Fibroblast of the conjunctiva (primary cell): Measurements from ENCODE around the gene RETREG2.

Source experiments
- DNase-seq: peaks from one replicate; pipeline ENCODE4 v3.0.0-alpha.2; 2010; ENCODE audit warnings: low read depth

RETREG2 gene

DNA sequence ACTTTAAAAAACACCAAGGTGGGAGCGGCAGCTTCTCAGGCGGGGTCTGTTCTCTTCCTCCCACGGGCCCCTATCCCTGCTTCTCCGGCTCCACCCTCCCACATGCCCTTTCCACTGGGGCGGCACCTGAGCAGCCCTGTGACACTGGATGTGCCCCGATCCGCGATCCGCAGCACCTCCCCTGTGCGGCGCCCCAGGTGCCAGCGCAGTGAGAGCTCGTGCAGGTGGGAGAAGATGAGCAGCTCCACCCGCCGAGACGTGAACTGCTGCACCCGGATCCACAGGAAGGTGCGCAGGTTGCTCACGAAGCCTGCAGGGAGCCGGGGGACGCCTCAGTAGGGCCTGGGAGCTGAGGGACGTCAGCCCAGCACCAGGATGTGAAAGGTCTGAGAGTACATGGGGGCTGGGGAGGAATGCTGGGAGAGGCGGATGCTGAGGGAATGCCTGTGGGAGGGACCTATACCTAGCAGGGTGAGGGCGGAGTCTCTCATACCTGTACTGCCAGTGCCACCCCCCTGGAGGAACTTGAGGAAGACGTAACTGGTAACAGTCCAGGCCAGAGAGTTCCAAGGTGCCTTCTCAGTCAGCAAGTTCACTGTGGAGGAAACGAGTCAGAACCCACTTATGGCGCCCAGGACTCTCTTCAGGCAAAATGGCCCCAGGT is 37.9 kb downstream of the RETREG2 start:
- no peak for DNase-seq

DNA sequence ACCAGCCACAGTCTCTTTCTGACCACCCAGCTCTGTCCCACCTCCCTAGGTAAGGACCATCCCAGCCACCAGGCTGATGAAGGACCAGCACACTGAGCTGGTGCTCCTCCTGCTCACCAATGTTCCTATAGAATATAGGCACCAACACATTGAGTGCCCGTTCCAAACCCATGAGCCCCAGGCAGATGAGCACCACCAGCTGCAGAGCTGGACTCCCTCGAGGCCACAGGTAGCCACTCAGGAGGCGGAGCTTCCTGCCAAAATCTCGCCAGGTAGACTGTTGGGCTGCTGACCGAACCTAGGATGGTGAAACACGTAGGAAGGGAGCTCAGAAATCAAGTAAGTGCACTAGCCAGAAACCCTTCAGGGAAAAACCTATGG is 38.5 kb downstream of the RETREG2 start:
- DNase-seq = no peak

DNA sequence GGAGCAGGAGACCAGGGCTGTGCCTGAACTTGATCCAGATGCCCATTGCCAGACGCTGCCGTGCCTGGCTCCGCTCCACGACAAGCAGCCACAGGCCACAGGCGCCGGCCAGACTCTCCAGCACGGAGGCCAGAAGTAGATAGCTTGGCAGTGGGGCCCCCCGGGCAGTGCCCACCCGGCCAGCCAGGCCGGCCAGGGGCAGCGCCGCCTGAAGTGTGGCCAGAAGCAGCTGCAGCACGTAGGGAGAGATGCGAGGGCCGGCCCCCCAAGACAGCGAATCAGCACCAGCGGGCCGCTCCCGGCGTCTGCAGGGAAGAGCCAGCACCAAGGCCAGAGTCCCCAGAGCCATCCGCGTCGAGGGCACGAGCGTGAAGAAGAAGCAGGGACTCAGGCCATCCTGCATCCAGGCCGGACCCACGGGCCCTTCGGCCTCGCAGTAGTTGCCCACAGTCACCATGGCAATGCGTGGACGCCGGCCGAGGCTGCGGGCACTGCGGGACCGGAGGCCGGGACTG is 40.2 kb downstream of the RETREG2 start:
- DNase-seq = no peak

DNA sequence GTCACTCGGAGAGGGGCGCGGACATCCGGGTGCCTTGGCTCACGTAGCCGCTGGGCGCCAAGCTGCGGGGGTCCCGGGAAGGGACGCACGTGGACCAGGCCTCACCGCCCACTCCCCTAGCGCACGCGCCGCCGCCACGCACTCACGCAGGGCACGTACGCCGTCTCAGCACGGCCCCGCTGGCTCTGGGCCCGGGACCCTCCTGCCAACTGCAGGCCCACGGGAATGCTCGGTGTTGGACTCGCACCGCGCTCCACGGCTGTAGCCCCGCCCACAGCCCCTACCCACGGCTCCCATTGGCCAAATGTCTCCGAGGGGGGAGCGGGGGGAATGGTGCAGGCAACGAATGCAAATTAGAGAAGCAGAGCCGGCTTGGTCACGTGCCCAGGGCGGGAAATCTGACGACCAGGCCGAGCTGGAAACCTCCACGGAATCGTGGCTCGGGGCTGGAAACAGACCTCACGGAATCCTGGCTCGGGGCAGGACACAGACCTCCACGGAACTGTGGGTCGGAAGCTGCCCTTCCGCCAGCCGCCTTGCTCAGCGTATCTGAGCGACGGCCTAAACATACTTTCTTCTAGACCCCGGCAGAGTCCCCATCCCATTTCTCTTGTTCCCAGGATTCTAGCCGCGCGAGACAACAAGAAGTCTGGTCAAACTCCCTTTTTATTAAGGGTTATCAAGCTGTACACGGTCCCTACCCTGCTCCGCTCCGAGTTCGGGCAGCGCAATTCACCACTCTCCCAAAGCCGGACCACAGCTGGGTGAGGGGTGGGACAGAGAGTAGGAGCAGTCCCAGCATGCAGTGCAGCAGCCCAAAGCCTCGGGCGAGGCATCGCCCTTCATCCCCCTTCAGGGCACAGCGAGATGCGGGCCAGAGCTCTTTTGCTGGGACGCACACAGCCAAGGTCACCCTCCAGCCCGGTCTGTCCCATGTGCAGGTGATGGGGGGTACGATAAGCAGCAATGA is 40.9 kb downstream of the RETREG2 start, which contains the start of gene ABCB6:
Gene ABCB6 (minus strand): TSS at position 227 of the 970 bp plus-strand sequence. CDS start 285 bp downstream, outside the sequence.
- DNase-seq = peak; percentile 93

DNA sequence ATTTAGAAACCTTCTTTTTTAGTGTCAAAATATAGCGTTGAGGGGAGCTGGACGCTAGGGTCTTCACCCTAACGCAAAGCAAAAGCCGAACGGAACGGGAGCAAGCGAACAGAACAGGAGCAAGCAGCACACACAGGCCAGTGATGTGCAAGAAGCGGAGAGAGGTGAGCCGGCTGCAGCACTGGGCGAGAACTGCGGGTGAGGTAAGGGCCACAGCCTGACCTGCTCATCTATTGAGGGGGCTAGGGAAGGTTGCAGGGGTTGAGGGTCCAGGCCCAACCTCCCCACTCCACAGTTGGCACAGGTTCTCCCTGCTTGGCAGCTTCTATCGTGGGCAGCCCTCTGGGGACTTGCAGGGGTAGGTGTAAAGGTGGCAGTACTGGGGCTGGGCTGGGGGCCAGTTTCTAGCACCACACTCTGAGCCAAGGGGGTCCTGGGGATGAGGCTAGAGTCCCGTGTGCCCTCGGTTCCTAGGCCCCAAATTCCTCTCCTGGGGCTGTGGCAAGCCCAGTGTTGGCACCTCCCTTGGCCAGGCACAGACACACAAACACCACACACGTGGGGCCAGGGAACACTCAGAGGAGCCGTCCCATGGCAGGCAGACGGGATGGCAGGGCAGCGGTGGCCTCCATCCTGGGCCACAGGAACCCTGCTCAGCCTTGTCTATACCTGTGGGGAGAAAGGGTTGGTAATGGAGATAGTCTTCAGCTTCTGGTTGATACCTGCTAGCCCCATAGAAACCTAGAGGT is 41.9 kb downstream of the RETREG2 start:
- DNase-seq = no peak

DNA sequence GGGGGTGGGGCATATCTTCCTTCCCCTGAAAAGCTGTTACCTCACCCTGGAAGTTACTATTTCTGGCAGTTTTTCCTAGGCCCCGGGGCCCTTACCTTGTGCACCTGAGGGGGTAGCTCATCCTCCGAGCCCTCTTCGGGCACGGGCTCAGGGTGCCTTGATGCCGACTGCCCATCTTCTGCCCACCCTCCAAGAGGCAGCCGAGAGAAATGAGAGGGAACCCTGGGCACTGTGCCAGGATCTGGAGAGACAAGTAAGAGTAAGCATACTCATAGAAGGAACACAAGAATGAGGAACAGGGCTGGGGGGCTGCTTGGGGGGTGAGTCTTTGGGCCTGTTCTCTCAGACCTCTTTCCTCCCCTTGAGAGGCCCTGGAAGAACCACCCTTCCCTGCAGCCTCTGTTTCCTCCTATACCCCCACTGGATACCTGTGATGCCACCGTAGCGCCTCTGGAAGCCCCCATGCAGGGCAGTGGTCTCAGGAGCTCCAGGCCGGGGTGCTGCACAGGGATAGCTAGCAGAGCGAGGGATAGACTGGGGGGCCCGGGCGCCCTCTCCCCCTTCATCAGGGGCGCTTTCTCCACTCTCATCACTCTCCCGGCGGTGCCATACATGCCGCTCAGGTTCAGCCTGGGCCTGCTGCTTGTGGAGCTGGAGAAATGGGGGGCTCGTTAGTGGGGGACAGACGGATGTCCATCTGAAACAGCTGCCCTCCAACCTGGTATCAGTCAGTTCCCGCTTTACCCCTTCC is 42.8 kb downstream of the RETREG2 start:
- no peak for DNase-seq

DNA sequence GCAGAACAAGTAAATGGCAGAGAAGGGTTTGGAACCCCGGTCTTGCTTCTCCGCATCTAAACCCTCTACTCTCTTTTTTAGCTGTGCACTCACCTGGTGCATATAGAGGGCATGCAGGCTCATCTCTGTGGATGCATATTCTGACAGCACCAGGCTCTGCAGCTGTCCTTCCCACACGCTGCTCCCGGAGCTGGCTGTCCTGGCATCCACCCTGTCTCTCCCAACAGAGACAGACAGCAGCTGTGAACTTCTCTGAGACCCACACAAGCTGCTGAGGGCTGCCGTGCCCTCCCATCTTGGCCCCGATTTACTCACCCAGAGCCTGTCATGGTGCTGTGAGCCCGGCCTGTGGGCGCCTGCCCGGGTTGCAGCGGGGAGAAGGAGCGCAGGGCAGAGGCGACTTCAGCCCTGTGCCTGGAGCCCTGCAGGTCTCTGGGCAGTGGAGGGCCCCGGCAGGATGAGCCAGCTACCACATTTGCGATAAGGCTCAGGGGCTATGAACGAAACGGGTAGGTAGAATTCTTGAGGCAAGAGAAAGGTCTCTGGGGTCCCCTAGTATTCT is 44.0 kb downstream of the RETREG2 start:
- DNase-seq = no peak

DNA sequence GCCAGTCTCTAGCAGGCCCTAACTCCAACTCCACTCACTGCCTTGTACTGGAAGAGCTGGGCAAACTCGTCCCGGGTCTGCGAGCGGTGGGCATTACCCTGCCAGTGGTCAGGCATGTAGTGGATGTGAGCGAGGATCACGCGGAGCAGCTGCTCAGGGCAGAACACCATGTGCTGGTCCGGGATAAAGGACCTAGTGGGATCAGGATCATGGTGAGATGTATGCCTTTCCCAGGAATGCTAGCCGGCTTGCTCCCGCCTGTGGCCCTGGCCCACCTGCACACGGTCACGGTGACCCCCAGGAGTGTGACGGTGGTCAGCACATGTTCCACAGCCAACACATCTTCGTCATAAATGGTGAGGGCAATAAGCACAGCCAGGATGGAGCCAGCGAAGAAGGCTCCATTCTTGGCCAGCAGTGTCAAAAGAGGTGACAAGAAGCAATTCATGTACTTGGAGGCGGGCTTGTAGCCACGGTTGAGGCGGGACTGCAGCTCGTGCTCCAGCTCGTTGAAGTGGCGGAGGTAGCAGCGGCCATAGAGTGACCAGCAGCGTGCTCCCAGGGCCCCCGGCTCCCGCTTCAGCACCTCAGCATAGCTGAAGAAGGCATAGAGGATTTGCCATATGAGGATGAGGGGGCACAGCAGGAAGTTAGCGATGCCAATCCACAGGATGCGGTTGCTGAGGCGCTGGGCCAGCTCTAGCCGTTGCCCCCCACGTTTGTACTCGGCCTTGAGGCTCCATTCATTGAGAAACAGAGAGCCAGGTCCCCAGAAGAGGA is 45.9 kb downstream of the RETREG2 start:
- no peak for DNase-seq

DNA sequence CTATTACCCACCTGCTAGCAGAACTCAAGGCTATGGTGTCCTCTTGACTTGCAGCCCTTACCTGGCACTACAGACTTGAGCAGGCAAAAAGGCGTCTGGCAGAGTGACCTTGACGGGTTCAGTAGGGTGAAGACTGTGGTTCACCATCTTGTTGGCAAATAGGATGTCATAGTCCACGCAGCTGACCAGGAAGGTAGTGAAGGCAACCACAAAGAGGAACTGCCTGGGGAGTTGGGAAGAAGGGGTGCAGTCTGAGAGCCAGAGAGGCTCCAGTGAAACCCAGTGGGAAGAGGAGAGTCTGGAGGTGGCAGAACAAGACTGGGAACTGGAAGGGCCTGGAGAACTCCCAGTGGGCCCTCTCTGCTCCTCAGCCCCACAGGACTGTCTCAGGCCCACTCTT is 47.3 kb downstream of the RETREG2 start:
- no peak for DNase-seq

DNA sequence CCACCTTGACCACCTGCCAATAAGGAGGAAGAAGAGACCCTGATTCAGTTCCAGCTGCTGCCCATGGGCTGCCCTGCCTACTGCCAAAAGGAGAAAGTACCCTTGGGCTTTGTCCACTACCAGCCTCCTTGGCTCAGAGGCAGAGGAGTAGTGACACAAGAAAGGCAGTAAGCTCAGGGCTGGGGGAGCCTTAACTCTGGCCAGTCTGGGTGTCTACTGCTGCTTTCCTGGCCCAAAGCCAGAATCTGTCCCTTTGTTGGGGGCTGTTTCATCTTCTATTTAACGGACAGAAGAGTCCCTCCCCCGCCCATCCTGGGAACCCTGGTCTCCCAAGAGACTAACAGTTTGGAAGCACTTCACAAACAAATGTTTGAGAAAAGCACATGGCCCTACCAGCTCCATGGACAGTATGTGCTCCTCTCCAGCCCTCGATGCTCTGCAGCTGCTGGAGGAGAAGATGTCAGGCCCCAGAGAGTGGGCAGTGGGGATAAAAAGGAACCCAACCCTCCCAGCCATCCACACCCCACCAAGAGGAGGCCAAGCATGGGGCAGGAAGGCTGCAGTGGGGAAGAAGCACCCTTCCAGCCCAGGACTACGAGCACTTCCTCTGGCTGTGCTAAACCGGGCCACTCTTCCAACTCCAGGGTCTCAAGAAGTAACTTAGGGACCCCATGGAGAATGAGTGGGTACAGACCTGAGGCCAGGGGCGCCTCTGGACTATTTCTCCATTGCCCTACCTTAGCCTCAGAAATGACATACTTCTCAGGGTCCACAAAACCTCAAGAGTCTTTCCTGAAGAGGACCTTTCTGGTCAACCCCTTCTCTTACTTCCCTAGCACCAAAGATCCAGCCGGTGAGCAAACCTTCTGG is 50.2 kb downstream of the RETREG2 start:
- DNase-seq = no peak

DNA sequence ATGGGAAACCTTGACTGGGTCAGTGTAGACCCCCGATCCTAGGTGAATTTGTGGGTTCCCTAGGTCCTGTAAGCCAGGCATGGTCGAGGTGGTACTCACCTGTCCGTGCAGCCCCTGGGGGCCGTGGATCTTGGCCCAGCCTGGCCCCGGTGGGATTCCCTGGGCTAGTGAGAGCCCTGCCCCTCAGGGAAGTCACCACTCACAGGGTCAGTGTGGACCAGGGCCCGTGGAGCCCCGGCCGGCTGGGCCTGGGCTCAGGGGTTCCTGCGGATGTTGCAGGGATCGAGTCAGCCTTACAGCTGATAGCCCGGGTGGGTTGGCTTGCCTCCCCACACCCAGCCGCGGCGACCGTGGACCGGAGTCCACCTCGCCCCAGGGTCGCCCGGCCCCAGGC is 50.8 kb downstream of the RETREG2 start:
- no peak for DNase-seq

DNA sequence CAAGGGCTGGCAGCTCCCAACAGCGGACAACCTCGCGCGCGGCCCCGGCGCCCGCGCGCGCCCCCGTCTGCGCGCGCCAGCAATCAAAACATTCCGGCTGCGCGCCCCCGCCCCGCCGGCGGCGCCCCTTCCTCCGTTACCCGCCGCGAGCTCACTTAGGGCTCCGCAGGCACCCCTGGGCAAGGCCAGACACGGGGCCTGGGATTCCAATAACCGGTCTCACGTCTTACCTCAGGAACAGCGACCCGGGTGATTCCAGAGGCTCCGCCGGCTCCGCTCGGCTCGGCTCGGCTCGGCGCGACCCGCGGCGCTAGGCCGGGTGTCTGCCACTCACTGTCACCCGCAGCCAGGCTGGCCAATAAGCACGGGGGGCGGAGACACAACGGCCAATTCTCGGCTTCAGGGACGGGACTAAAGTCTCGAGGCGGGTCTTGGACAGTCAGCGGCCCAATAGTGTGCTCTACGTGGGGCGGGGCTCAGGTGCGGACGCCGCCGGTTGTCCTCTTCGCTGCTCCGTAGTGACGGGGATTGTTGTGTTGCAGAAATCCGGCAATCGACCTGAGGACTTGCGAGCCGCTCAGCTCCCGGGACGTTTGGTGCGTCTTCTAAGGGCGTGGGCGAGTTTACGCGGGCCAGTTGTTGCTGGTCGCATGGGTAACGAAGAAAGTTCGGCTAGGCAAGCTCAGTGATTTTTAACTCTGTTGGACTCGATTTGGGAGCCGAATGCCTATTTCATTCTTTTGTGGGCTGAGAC is 51.4 kb downstream of the RETREG2 start, which contains the start of the genes ANKZF1 and ATG9A:
Gene ANKZF1 (plus strand): TSS at position 502 of the 754 bp plus-strand sequence. CDS start 452 bp downstream, outside the sequence.
Gene ATG9A (minus strand): TSS at position 332 of the 754 bp plus-strand sequence. CDS start 1,612 bp downstream, outside the sequence.
- DNase-seq = peak; percentile 98

DNA sequence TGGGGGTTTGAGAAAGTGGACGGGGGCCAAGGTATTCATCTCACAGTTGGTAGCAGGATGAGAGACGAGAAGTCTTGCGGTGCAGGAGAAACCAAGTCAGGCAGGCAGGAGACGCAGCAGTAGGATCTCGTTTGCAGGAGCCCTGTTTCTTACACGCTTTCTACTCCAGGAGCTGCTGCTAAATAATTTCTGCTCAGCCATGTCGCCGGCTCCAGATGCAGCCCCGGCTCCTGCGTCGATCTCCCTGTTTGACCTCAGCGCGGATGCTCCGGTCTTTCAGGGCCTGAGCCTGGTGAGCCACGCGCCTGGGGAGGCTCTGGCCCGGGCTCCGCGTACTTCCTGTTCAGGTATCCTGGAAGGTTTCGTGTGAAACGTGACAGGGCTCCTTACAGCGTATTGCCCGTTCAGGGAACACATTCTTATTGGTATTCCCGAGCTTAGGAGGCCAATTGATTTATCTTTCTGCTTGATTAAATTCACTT is 52.0 kb downstream of the RETREG2 start:
- no peak for DNase-seq

DNA sequence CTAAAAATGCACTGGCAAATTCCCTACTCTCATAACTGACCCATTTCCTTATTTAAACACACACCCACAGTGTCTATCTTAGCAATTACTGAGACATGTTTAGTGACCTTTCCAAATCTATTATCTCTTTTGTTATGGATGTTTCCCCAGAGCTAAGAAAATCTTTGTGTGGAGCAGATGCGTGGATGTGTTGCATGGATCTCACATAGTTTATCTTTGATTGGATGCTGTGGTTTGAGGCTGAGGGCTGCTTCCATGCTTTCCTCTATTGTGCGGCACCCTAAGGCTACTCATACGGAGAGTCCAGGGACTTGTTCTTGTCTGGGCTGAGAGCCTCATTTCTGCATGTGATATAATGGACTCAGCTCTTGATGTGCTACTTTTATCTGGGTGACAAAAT is 56.3 kb downstream of the RETREG2 start:
- no peak for DNase-seq
